Spleen (tissue), 7 donors: ENCODE measurements around the gene KCNG4.

ENCODE experiments used
- POLR2A ChIP-seq, 3 donors: fragments of 450-650 bp; IDR thresholded peaks; one replicate each; pipeline ENCODE4 v1.5.1; 2017; ENCODE audit warnings: antibody characterized with exemption in 3 of 3, mild to moderate bottlenecking in 1 of 3
- POLR2AphosphoS5 ChIP-seq, 3 donors: sonication (generic); formaldehyde crosslinking; IDR thresholded peaks; one replicate each; pipeline ENCODE4 v1.5.1; 2017; ENCODE audit warnings: antibody characterized with exemption in 3 of 3
- TF ChIP-seq, protein P1 (sequence below), 11 experiments: fragments of 200-600 bp in 7 of 11; fragments of 450-650 bp in 4 of 11; sonication (generic) in 4 of 11; IDR thresholded peaks in 8 of 11; conservative IDR thresholded peaks in 3 of 11; 1 replicate in 7 of 11; 2 replicates in 4 of 11; pipeline versions ENCODE4 v1.4.0 to v1.8.0; 2016 to 2021; ENCODE audit warnings: antibody characterized with exemption in 11 of 11, inconsistent platforms in 4 of 11, mild to moderate bottlenecking in 1 of 11
- donor health status: DM: no; HTN: no; CAD: no; lungs with moderate emphysema.
- donor health status: DM: no; HTN: no; CAD: no.
- donor health status: DM: no; HTN: no; CAD: no.

DNA sequence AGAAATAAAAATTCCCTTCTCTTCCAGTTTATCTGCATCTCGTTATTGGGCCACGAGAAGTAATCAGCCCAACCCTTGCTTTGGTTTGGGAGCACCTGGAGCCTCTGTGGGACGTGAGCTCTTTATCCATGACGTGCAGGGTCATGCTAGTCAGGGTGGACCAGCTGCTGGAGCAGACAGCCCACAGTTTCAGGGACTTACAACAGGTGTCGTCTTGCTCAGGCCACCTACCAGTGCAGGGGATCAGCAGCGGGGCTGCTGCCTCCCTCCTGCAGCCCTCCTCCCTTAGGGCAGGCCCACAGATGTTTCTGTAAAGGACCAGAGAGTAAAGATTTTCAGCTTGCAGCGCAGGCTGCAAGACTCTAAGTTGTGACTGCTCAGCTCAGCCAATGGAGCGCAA, 31.9 kb downstream of the KCNG4 start:
- TF ChIP-seq, protein P1, sequence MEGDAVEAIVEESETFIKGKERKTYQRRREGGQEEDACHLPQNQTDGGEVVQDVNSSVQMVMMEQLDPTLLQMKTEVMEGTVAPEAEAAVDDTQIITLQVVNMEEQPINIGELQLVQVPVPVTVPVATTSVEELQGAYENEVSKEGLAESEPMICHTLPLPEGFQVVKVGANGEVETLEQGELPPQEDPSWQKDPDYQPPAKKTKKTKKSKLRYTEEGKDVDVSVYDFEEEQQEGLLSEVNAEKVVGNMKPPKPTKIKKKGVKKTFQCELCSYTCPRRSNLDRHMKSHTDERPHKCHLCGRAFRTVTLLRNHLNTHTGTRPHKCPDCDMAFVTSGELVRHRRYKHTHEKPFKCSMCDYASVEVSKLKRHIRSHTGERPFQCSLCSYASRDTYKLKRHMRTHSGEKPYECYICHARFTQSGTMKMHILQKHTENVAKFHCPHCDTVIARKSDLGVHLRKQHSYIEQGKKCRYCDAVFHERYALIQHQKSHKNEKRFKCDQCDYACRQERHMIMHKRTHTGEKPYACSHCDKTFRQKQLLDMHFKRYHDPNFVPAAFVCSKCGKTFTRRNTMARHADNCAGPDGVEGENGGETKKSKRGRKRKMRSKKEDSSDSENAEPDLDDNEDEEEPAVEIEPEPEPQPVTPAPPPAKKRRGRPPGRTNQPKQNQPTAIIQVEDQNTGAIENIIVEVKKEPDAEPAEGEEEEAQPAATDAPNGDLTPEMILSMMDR (IDR thresholded peaks at IDR 0.05 in 8 of 11, conservative IDR thresholded peaks at IDR 0.05 in 3 of 11) = no peak
- TF ChIP-seq POLR2A (IDR thresholded peaks at IDR 0.05) (no peak), POLR2AphosphoS5 (IDR thresholded peaks at IDR 0.05) (no peak)
